GM21423 (cell line): ENCODE results near the gene MICALL1.

Source experiments
- ATAC-seq: cut with Tn5 transposase; IDR thresholded peaks from one replicate; pipeline ENCODE4 v1.9.1; 2021; ENCODE audit warnings: mild to moderate bottlenecking, moderate library complexity; ENCODE audit not compliant: unreplicated experiment

Gene MICALL1

GRCh38 chr22:37905534-37906363, at the start of gene MICALL1:
MICALL1 (plus strand) TSS chr22:37906297; CDS start chr22:37906423, 126 bp downstream.
- peak; percentile 80 for ATAC-seq

DNA sequence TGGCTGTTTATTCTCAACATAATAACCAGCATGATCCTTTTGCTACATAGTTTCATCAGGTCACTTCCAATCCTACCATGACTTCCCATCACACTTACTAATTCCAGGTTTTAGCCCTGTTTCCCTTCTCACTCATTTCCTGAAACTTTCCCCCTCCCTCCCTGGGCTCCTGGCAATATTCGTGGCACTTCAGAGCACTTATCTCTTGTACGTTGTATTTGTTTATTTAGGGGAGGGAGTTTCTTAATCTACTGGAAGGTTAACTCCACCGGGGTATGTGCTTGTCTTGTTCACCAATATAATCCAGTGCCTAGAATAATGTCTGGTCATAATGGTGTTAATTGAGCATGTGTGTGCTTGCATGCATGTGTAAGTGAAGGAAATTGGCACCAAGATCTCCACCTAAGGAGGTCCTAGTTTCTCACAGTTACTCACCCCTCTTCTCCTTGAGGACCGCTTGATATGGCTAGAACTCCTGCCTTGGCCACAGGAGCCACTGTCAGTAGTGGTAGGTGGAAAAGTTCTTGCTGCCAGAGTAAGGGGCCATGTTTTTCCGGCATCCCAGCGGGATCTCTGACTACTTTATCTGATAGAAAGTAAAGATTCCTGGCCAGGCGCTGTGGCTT, 45.2 kb upstream of the MICALL1 start:
- ATAC-seq: no peak

DNA sequence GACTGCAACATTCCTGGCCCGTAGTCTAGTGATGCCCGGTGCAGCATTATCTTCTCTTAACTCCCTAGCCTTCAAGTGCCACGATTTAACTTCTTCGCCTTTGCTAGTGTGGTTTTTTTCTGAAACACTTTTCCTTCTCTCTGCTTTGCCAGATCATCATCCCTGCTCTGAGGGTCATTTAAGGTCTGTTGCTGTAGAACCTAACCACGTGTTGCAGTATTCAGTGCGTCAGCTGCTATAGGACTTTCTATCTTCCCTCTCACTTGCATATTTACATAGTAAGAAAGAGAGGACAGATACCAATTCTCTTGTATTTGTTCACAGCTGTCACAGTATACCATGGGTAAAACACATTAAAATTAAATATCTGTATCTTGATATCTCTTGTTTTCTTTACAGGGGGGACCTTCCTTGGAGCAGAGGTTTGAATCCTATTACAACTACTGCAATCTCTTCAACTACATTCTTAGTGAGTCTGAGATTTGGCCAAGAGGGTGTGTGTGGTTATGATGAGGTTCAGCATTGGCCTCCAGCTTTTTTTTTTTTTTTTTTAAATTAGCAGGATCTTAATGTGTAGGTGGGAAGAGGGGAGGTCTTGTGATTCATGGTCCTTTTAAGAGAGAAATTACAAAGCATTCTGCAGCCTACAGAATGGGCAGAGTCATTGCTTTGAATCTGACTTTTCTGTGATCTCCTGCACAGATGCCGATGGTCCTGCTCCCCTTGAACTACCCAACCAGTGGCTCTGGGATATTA, 43.3 kb upstream of the MICALL1 start:
- no peak for ATAC-seq

GRCh38 chr22:37865510-37865909, 40.6 kb upstream of the MICALL1 start:
- no peak for ATAC-seq

- ATAC-seq: no peak
Measured at GRCh38 chr22:37870273-37870672, 35.8 kb upstream of the MICALL1 start.

- ATAC-seq: no peak
Measured at GRCh38 chr22:37880668-37881440, 25.2 kb upstream of the MICALL1 start.

DNA sequence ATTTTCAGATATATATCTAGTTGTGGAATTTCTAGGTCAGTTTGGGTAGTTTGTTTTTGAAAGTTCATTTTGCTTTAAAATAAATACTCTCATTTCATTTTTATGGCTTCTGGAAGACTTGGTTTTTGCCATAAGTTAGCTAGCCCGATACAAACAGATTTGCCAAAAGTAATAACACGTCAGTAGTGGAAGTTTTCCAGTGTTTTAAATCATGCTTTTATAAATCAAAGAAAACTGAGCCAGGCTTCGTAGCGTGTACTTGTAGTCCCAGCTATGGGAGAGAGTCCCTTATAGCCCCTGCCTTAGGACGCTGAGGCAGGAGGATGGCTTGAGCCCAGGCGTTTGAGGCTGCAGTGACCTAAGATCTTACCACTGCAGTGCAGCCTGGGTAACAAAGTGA, 21.7 kb upstream of the MICALL1 start:
- ATAC-seq: no peak

- no peak for ATAC-seq
Measured at GRCh38 chr22:37887584-37888378, 18.3 kb upstream of the MICALL1 start.

- ATAC-seq: no peak
Measured at GRCh38 chr22:37891926-37892325, 14.2 kb upstream of the MICALL1 start.

DNA sequence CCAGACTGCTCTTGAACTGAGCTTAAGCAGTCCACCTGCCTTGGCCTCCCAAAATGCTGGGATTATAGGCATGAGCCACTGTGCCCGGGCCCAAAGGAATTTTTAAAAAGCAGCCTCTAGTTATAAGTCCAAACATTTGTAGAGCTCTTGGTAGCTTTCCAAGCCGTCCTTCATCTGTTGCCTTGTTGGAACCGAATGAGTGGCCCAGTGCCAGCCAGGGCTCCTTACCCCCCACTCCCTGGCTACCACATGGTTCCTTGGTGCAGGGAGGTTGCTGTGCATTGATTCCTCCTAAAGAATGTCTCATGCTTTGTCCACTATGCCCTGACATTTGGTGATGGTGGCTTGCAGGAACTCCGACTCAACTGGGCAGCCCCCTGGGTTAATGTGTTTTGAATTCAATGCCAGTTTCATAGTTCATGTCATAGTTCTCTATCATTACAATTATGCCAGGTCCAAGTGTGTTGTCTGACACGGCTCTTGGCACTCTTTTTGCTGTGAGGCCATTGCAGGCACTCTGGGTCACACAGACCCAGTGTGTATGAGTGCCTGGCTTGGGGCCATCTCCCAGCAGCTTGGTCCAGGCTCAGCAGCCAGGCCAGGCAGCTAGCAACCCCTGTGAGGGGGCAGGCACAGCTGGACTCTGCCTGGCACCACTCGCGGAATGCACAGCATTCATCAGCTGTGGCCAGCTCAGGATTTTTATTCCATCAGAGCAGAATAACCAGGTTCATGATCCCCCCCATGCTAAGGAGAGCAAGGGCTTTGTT, 13.3 kb upstream of the MICALL1 start:
- no peak for ATAC-seq

DNA sequence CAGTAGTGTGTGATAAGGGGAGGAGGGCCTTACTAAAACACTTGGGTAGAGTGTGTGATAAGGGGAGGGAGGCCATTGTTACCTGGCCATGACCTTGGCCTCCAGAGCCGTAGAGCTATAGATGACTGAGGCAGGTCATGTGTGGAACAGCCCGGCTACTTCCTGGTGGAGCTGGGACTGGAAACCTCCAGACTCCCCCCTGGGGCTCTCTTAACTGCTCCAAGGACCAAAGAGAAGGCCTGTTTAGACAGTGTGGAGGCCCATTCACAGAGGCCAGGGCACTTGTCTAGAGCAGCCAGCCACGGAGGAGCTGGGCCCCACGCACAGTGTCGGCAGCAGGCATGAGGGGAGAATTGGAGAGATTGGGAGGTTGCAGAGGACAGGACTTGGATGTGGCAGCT, 12.5 kb upstream of the MICALL1 start:
- ATAC-seq: no peak

DNA sequence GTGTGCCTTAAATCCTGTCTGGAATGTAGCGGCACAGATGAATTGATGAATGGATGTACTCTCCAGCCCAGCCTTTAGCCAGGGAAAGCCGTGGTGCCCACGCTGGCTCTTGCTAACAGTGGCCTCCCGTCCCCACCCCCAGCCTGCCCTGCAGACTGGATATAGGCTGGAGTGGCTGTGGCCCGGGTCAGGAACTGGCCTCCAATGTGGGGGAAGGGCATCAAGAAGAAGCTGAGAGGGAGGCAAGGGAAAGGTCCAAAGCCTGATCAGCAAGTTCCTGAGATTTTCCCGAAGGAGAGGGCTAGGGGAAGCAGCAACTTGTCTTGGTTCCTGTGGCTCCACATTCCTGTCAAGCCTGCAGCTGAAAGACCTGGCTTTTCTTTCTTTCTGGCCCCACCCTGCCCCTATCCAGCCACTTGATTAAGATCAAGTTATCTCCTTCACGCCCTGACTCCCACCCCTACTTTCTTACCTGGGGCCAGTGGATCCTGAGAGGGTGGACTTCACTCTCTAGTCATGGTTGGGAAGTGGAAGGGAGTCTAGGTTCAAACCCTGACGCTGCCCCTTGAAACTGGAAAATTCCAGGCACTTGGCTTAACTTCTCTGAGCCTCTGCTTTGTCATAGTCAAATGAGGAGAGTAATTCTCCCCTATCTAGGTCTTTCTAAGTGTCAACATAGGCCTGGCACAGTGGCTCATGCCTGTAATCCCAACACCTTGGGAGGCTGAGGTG, 11.0 kb upstream of the MICALL1 start:
- ATAC-seq: no peak

GRCh38 chr22:37896181-37896592, 9.9 kb upstream of the MICALL1 start:
- peak; percentile 79 for ATAC-seq

DNA sequence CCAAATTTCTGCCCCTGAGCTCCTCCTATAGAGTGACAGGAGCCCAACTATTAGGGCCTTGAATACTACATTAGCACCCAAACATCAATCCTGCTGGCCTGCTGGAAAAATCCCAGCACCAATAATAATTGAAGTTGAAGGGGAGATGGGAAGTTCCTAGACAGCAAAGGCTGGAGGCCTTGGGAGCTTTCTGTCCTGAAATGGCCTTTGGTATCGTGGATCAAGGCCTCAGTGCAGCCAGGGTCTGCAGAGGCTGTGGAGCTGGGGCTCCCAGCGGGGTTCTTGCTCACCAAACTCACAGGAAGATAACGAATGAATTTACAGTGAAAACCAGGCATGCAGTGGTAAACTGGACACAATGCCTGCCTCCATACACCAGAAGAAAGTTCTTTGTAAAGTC, 9.2 kb upstream of the MICALL1 start:
- ATAC-seq: no peak

- no peak for ATAC-seq
Measured at GRCh38 chr22:37897807-37898206, 8.3 kb upstream of the MICALL1 start.

GRCh38 chr22:37898441-37899181, 7.5 kb upstream of the MICALL1 start:
- no peak for ATAC-seq

- no peak for ATAC-seq
Measured at GRCh38 chr22:37904572-37905533, 1.2 kb upstream of the MICALL1 start.
